D721Med (cell line): Measurements from ENCODE around the gene HUS1B.
"Not testable (repeated sequence)": the region's sequence is repeated elsewhere in the genome, so short reads cannot be mapped to it uniquely, and the experiment has no call there.

ENCODE experiments used
- DNase-seq: peaks from one replicate; pipeline ENCODE4 v3.0.0; 2011; ENCODE audit warnings: low spot score; ENCODE audit not compliant: insufficient read length
- FAIRE-seq: peaks from 2 replicates; lab custom pipeline; 2011; peaks lifted over from hg19 to GRCh38; lab: Jason Lieb, UNC
- CTCF ChIP-seq: IDR thresholded peaks from 2 replicates; pipeline ENCODE4 v1.5.1; 2012; ENCODE audit warnings: mild to moderate bottlenecking, control low read depth; ENCODE audit not compliant: insufficient read depth; ENCODE audit errors: missing control alignments

The HUS1B gene

GRCh38 chr6:665403-666267 lies 8.7 kb upstream of the HUS1B start:
- TF ChIP-seq CTCF = no peak
- FAIRE-seq (no peak), DNase-seq (no peak)

DNA sequence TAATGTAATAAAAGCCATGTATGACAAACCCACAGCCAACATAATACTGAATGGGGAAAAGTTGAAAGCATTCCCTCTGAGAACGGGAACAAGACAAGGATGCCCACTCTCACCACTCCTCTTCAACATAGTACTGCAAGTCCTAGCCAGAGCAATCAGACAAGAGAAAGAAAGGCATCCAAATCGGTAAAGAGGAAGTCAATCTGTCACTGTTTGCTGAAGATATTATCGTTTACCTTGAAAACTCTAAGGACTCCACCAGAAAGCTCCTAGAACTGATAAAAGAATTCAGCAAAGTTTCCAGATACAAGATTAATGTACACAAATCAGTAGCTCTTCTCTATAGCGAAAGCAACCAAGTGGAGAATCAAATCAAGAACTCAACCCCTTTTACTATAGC lies 6.9 kb upstream of the HUS1B start:
- DNase-seq, FAIRE-seq: not testable (repeated sequence)

- DNase-seq (no peak), FAIRE-seq (no peak)
- TF ChIP-seq CTCF = no peak
These were observed 3.0 kb upstream of the HUS1B start for GRCh38 chr6:659716-660581.

DNA sequence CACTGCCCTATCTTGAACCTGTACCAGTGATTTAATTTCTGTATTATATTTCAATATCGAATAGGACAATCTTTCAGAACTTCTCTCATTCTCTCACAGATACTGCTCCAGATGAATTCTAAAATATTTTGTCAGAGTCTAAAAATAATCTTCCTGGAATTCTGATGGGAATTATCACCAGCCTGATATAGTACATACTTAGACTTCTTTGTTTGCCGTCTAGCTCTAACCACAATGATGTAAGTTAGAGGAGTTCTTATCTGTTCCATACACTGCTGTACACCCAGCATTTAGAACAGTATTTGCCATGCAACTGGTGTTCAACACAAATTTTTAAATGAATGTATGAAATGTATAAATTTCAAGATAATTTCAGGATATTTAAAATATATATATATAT lies 1.3 kb upstream of the HUS1B start:
- DNase-seq (no peak), FAIRE-seq (no peak)
- TF ChIP-seq CTCF = no peak

DNA sequence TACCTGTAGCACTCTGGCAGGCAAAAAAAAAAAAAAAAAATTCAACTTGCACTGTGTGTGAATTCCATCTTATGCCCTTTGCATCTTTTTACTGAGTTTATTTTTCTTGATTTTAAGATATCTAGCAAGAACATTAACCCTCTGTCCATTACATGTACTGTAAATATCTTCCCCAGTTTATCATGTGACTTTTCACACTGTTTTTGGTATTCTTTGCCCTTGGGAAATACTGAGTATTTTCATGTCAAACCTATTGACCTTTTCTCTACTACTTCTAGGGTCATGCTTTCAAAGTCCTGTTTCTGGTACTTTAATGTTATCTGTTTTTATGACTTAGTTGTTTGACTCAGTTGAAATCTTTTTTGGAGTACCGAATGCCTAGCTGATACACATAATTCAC lies 843 bp upstream of the HUS1B start:
- DNase-seq = no peak
- TF ChIP-seq CTCF = no peak
- FAIRE-seq = no peak

DNA sequence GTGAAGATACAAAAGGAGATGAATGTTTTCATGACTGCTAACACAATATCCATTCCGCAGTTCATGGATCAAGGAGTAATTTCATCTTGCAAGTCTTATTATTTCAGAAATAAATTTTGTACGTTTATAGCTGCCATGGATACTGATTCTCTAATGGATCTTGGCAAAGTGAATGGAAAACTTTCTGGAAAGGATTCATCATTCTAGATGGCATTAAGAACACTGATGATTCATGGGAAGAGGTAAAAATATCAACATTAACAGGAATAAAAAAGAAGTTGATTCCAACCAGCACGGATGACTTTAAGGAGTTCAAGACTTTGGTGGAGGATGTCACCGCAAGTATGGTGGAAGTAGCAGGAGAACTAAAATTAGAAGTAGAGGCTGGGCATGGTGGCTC lies 2.8 kb downstream of the HUS1B start:
- DNase-seq (no peak), FAIRE-seq (no peak)
- TF ChIP-seq CTCF = no peak

- no peak for TF ChIP-seq CTCF
- DNase-seq (no peak), FAIRE-seq (no peak)
These were observed 4.0 kb downstream of the HUS1B start for GRCh38 chr6:652865-653264.
